Testis (tissue), 2 donors: ENCODE results near the gene OR2G2.

Experiments
- CTCF ChIP-seq, 3 experiments: fragments of 450-650 bp in 2 of 3; fragments of 200-600 bp in 1 of 3; sonication (generic) in 1 of 3; IDR thresholded peaks; one replicate each; pipeline ENCODE4 v1.5.1; 2016 to 2019; ENCODE audit warnings: antibody characterized with exemption in 3 of 3, mild to moderate bottlenecking in 2 of 3, moderate library complexity in 1 of 3
- POLR2A ChIP-seq: fragments of 450-650 bp; IDR thresholded peaks from one replicate; pipeline ENCODE4 v1.6.1; 2017; ENCODE audit warnings: antibody characterized with exemption, mild to moderate bottlenecking, moderate library complexity

- TF ChIP-seq CTCF (IDR thresholded peaks at IDR 0.05) (no peak), POLR2A (no peak)
Observed at GRCh38 chr1:247578946-247579460, 9.2 kb upstream of the OR2G2 start.
